ENCODE measurements around the gene C1orf115. TPM values are rescaled to one million over a fixed set of nuclear protein-coding genes. Genes with fewer than 3 reads are reported as not detected.
"Not testable (repeated sequence)": the region's sequence is repeated elsewhere in the genome, so short reads cannot be mapped to it uniquely, and the experiment has no call there.

Gene C1orf115
- total RNA-seq, 2 experiments from 2014 or later = 0.73 to 0.76 TPM

DNA sequence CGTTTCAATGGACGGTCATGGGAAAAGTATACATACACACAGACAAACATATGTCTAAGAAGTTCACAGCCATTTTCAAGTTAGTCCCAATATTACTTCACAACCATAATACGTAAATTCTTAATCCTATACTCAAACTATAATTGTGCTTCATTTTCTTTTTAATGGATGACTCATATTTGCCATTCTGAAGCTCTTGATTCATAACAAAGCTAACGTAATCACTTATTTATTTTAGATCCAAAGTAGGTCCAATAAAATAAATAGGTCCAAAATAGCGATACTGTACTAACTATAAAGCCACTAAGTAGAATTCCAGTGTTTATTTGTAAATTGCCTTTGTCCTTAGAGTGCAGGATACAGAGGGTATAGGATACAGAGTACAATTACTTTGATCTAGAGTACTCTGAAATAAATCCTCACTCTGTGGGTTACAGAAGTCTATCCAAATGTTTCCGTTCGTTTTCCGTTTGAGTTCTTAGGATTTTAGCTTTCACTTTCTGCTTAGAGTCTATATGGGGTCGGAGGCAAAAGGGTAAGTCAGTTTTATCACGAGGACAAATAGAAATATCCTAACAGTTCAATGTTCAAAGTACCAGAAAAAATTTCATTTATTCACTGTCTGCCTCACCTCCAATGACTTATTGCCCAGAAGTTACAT lies 8.8 kb upstream of the C1orf115 start:
- Mint-ChIP-seq H3K4me1 (ENCODE audit: low read depth) (peaks cover 4% of the 10 kb centered on the region), H3K27me3 (no peaks in the 10 kb centered on the region), H3K27ac (no peak overlapping the region), H3K9me3 (no peaks in the 10 kb centered on the region), H3K36me3 (no peaks in the 10 kb centered on the region), H3K4me3 (no peak overlapping the region)
- no peak for DNase-seq
- CTCF ChIA-PET = interaction anchor here (0.5 to 3.4 kb wide), 2 partner anchors 52 to 99 kb away, joined by 3 to 21 read pairs; no protein-coding TSS in a partner anchor
- POLR2A ChIA-PET = no interaction called here
- intact Hi-C loops (cut with micrococcal nuclease) = loop anchor here (2.0 kb wide), 1 partner anchor 51 kb away; no protein-coding TSS in a partner anchor

DNA sequence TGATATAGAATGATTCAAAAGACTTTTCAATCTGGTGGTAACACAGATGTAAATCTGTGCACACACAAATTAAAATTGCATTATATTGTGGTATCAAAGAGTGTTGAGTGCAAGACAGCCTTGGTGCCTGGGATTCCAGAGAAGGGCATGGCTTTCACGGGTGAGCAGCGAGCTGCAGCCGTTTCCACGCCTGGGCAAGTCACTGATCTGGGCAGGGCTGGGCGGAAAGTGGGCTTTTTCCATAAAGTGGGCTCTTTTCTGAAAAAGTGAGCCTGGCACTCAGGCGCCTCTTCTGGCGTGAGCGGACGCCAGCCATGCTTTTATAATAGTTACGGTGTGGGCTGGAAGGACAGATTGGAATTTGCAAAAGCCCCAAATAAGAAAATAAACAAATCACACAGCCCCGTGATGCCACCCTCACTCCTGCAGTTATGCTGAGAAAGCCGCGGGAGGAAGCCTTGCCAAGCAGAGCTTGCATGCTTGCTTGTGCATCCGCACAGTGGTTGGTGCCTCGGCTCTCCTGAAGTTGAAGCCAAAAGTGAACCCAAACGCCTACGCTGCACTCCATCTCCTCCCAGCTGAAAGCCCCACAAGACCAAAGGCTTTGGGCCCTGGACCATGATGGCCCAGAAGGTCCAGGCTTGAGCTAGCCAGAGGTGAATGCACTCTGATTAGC lies 7.1 kb upstream of the C1orf115 start:
- no peak for DNase-seq
- Mint-ChIP-seq H3K9me3 (no peaks in the 10 kb centered on the region), H3K27ac (no peak overlapping the region), H3K4me1 (ENCODE audit: low read depth) (peaks cover 4% of the 10 kb centered on the region), H3K27me3 (no peaks in the 10 kb centered on the region), H3K36me3 (no peaks in the 10 kb centered on the region), H3K4me3 (no peak overlapping the region)
- intact Hi-C loops (cut with micrococcal nuclease) = no loop called here
- CTCF ChIA-PET = interaction anchor here (3.4 kb wide), 1 partner anchor 50 kb away, joined by 21 read pairs; no protein-coding TSS in a partner anchor
- POLR2A ChIA-PET = no interaction called here

DNA sequence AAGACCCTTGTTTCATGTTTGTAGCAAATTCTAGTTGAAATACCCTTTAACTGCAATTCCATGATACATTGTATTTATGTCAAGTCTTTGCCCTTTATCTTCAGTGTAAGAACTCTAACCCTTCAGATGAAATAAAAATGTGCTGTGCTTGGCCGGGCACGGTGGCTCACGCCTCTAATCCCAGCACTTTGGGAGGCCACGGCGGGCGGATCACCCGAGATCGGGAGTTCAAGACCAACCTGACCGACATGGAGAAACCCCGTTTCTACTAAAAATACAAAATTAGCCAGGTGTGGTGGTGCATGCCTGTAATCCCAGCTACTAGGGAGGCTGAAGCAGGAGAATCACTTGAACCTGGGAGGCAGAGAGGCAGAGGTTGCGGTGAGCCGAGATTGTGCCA lies 6.4 kb upstream of the C1orf115 start:
- H3K27ac Mint-ChIP-seq; H3K4me3 Mint-ChIP-seq; H3K4me1 Mint-ChIP-seq (ENCODE audit: low read depth); POLR2A ChIA-PET; intact Hi-C loops (cut with micrococcal nuclease); DNase-seq; H3K27me3 Mint-ChIP-seq; H3K9me3 Mint-ChIP-seq; H3K36me3 Mint-ChIP-seq; CTCF ChIA-PET: not testable (repeated sequence)

DNA sequence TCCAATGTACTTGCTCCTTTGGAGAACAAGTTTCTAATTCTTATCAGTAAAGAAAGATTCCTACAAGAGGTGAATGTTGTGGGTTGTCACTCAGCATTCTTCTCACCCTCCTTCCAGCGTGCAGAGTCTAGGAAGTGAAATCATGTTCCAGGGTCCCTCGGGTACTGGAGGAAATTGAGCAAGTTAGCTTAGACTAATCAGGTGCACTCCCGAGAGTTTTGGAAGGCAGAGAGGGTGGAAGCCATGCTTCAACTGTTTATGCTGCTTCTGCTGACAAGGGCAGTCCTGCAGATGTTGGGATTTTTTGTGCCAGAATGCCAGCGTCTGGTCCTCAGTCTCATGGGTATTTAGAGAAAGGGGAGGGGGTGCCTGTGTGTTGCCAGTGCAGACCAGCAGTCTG lies 5.3 kb upstream of the C1orf115 start:
- H3K27me3 Mint-ChIP-seq = peaks cover 3% of the 10 kb centered on the region
- intact Hi-C loops (cut with micrococcal nuclease) = no loop called here
- CTCF ChIA-PET = interaction anchor here (0.6 to 0.9 kb wide), 2 partner anchors 92 to 580 kb away, joined by 3 to 4 read pairs; no protein-coding TSS in a partner anchor
- H3K4me3 Mint-ChIP-seq = no peak overlapping the region
- H3K27ac Mint-ChIP-seq = no peak overlapping the region
- no peak for DNase-seq
- H3K9me3 Mint-ChIP-seq = no peaks in the 10 kb centered on the region
- H3K4me1 Mint-ChIP-seq (ENCODE audit: low read depth) = peaks cover 7% of the 10 kb centered on the region
- no peaks in the 10 kb centered on the region for H3K36me3 Mint-ChIP-seq
- POLR2A ChIA-PET = no interaction called here

DNA sequence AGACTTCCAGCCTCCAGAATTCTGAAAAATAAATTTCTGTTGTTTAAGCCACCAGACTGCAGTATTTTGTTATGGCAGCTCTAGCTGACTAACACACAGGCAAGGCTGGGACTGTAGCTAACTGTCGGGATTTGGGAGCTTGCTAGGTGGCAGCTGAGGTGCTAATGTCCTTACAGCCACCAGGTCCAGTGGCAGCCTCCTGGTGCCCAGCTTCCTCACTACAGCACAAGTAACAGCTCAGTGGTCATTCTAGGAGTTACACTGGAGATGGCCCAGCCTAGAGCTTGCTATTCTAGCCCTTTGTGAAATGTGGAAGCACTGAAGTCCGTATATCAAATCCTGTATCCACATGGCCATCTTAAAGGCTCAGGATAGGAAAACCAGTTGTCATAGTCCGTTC lies 4.3 kb upstream of the C1orf115 start:
- Mint-ChIP-seq H3K4me3 (no peak overlapping the region), H3K9me3 (no peaks in the 10 kb centered on the region), H3K36me3 (no peaks in the 10 kb centered on the region), H3K4me1 (ENCODE audit: low read depth) (peaks cover 6% of the 10 kb centered on the region), H3K27me3 (peaks cover 6% of the 10 kb centered on the region), H3K27ac (no peak overlapping the region)
- intact Hi-C loops (cut with micrococcal nuclease) = no loop called here
- DNase-seq = no peak
- CTCF ChIA-PET = interaction anchor here (0.7 to 1.2 kb wide), 2 partner anchors 47 kb away, joined by 3 to 4 read pairs; no protein-coding TSS in a partner anchor
- POLR2A ChIA-PET = no interaction called here

DNA sequence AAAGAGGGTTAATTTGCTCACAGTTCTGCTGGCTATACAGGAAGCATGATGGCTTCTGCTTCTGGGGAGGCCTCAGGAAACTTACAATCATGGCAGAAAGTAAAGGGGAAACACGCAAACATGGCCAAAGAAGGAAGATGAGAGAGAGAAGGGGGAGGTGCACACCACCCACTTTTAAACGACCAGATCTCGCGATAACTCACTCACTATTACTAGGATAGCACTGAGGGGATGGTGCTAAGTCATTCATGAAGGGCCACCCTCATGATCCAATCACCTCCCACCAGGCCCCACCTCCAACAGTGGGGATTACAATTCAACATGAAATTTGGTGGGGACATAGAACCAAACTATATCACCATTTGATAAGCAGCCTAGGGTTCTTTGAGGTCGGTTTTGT lies 2.4 kb upstream of the C1orf115 start:
- H3K4me3 Mint-ChIP-seq = no peak overlapping the region
- H3K9me3 Mint-ChIP-seq = no peaks in the 10 kb centered on the region
- intact Hi-C loops (cut with micrococcal nuclease) = no loop called here
- DNase-seq = no peak
- POLR2A ChIA-PET = no interaction called here
- H3K27ac Mint-ChIP-seq = no peak overlapping the region
- H3K36me3 Mint-ChIP-seq = no peaks in the 10 kb centered on the region
- H3K4me1 Mint-ChIP-seq (ENCODE audit: low read depth) = peaks cover 7% of the 10 kb centered on the region
- peaks cover 8% of the 10 kb centered on the region for H3K27me3 Mint-ChIP-seq
- CTCF ChIA-PET = no interaction called here

DNA sequence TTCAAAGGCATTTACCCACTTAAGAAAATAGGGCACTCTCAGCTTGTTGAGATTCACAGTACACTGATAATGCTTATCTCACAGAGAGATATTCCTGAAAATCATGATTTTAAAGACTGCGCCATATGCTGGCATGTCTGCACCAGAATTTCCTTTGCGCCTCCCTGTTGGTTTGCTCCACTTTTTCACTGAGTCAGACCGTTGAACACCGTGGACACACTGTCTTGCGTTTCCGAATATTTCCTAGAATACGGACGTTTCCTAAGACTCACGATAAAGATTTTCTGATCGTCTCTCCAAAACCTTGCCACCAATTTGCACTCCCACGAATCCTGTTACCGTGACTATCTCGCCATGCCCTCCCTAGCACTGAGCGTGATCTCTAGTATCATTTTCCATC lies 497 bp upstream of the C1orf115 start:
- H3K9me3 Mint-ChIP-seq = no peaks in the 10 kb centered on the region
- intact Hi-C loops (cut with micrococcal nuclease) = loop anchor here (1.0 to 5.0 kb wide), 5 partner anchors 9 to 417 kb away; partner anchors contain the start of genes MARK1 and RAB3GAP2
- DNase-seq = no peak
- peak overlapping the region; percentile 77 for H3K4me3 Mint-ChIP-seq
- ChIA-PET CTCF (interaction anchor here (0.9 kb wide), 1 partner anchor 43 kb away, joined by 3 read pairs; no protein-coding TSS in a partner anchor), POLR2A (no interaction called here)
- peaks cover 8% of the 10 kb centered on the region for H3K27me3 Mint-ChIP-seq
- no peaks in the 10 kb centered on the region for H3K36me3 Mint-ChIP-seq
- H3K27ac Mint-ChIP-seq = no peak overlapping the region
- H3K4me1 Mint-ChIP-seq (ENCODE audit: low read depth) = peaks cover 7% of the 10 kb centered on the region

DNA sequence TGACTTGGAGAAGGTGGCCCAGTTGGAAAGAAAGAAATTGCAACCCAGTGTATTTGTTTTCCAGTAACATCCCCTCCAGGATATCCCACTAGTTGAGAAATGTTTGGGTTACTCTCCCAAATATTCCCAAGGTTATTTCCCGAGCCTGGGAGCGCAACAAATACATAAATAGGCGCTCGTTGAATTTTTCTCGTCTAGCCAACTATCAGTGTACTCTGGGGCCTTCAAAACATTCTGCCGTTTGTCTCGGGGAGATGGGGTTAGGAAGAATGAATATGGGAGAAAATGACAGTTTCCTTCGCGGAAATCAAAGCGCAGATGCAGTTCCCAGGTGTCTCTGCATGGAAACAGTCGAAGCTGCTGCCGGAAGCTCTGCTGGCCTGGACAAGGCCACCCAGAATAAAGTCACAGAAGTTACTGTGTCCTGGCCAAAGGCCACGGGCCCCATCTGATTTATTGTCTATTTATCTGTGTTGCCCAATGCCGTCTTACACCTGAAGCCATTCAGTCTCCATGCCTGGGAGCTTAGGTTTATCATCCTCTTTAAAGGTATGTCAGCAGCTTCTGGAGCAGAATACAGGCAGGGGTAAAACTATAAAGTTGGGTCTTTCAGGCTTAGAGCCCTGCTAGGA lies 1.0 kb downstream of the C1orf115 start:
- H3K27me3 Mint-ChIP-seq = peaks cover 8% of the 10 kb centered on the region
- H3K36me3 Mint-ChIP-seq = no peaks in the 10 kb centered on the region
- ChIA-PET CTCF (no interaction called here), POLR2A (no interaction called here)
- H3K27ac Mint-ChIP-seq = no peak overlapping the region
- H3K4me3 Mint-ChIP-seq = peak overlapping the region; percentile 47
- H3K4me1 Mint-ChIP-seq (ENCODE audit: low read depth) = peaks cover 7% of the 10 kb centered on the region
- no peak for DNase-seq
- no peaks in the 10 kb centered on the region for H3K9me3 Mint-ChIP-seq
- intact Hi-C loops (cut with micrococcal nuclease) = loop anchor here (5.0 kb wide), 2 partner anchors 164 to 419 kb away; partner anchors contain the start of genes MARK1 and RAB3GAP2

DNA sequence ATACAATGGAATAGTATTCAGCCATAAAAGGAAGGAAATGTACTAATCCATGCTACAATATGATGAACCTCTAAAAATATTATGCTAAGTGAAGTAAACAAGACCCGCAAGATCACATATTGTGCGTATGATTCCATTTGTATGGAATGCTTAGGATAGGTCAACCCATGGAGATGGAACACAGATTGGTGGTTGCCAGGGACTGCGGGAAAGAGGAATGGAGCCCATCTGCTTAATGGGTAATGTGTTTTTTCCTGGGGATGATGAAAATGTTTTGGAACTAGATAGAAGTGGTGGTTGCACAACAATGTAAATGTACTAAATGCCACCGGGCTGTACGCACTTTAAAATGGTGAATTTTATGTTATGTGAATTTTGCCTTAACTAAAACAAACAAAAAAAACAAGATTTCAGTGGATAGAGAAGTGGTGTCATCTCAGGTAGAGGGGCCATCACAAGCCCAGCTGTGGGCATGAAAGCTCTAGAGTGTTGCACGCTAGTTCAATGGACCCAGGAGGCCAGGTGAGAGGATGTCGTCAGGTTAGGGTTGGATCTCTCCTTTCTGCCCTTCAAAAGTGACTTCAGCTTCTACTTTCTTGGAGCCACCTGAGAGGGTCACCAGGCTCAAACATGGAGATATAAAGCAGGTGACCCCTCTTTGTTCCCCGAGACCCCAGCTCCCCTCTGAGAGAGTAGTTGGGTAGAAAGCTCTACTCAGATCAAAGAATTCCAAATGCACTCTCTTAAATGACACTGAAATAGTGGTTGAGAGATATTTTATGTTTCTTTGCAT lies 2.5 kb downstream of the C1orf115 start:
- Mint-ChIP-seq H3K9me3 (no peaks in the 10 kb centered on the region), H3K27ac (no peak overlapping the region), H3K4me1 (ENCODE audit: low read depth) (peaks cover 7% of the 10 kb centered on the region), H3K36me3 (no peaks in the 10 kb centered on the region), H3K4me3 (no peak overlapping the region), H3K27me3 (peaks cover 8% of the 10 kb centered on the region)
- POLR2A ChIA-PET = no interaction called here
- CTCF ChIA-PET = interaction anchor here (0.6 to 2.1 kb wide), 5 partner anchors 24 to 111 kb away, joined by 3 to 7 read pairs (median 3); no protein-coding TSS in a partner anchor
- no peak for DNase-seq
- intact Hi-C loops (cut with micrococcal nuclease) = loop anchor here (5.0 kb wide), 2 partner anchors 165 to 420 kb away; partner anchors contain the start of genes MARK1 and RAB3GAP2

DNA sequence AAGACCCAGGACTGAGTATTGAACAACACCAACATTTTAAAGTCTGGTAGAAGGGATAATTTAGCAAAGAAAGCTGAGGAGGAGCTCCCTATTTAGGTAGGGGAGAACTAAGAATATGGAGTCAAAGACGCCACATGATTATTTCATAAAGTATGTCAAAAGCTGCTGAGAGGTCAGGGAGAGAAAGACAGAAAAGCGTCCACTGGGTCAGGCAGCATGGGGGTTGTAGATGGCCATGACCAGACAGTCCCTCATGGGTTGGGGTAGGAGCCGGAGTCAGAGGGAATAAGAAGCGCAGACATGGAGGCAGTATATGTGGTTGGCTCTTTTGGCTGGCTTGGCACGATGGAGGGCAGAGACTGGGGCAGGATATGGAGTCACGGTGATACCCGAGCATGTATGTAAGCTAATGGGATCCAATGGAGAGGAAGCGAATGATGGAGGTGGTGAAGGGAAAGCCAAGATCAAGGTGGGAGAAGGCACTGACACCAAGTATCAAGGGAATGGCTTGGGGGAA lies 4.8 kb downstream of the C1orf115 start:
- peaks cover 5% of the 10 kb centered on the region for H3K27me3 Mint-ChIP-seq
- intact Hi-C loops (cut with micrococcal nuclease) = loop anchor here (5.0 kb wide), 2 partner anchors 168 to 423 kb away; partner anchors contain the start of genes MARK1 and RAB3GAP2
- H3K4me1 Mint-ChIP-seq (ENCODE audit: low read depth) = peaks cover 4% of the 10 kb centered on the region
- no peak for DNase-seq
- ChIA-PET CTCF (interaction anchor here (2.1 kb wide), 1 partner anchor 38 kb away, joined by 7 read pairs; no protein-coding TSS in a partner anchor), POLR2A (no interaction called here)
- H3K27ac Mint-ChIP-seq = no peak overlapping the region
- H3K9me3 Mint-ChIP-seq = no peaks in the 10 kb centered on the region
- H3K36me3 Mint-ChIP-seq = no peaks in the 10 kb centered on the region
- H3K4me3 Mint-ChIP-seq = no peak overlapping the region

DNA sequence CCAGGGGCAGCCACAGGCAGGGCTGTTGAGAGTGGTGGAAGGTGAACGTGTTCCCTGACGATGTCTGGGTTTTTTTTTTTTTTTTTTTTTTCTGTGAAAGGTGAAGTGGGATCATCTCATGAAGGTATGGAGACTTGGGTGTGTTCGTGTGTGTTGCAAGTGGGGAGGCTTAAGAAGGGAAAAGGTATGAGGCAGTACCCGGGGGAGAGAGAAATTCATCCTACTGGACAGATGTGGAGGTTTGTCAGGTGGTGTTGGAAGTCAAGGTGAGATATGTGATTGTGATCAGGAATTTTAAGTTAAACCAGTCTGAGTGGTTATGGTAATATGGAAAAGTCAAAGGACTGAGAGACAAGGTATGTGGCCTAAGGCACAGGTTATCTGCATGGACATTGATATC lies 5.3 kb downstream of the C1orf115 start:
- intact Hi-C loops (cut with micrococcal nuclease) = no loop called here
- POLR2A ChIA-PET = no interaction called here
- DNase-seq = no peak
- CTCF ChIA-PET = no interaction called here
- H3K27ac Mint-ChIP-seq = no peak overlapping the region
- H3K4me3 Mint-ChIP-seq = no peak overlapping the region
- H3K9me3 Mint-ChIP-seq = no peaks in the 10 kb centered on the region
- no peaks in the 10 kb centered on the region for H3K36me3 Mint-ChIP-seq
- peaks cover 3% of the 10 kb centered on the region for H3K4me1 Mint-ChIP-seq (ENCODE audit: low read depth)
- H3K27me3 Mint-ChIP-seq = peaks cover 2% of the 10 kb centered on the region
